Measurements from ENCODE around the gene PZP. TPM values are rescaled to one million over a fixed set of nuclear protein-coding genes. Genes with fewer than 3 reads are reported as not detected.

The PZP gene
- total and polyA plus RNA-seq, 9 of the 15 experiments (the other 6 are each of a cell fraction or from before 2014, with no cell fraction given): 0.01 TPM; not detected in 8

DNA sequence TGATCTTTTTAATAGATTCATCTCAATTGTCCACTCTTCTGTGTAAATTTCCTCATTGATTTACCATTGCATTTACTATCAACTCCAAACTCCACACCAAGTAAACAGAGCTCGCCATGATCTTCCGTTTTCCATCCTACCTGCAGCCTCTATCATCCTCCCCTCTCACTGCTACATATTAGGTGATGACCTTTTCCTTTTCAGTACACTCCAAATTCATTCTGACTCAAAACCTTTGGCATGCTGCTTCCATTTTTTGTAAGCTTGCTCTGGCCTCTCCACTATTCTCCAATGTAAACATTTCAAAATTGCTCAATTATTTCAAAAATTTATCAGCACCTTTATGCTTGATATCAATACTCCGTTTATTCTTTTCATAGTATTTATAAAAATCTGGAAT lies 40.2 kb upstream of the PZP start:
- intact Hi-C loops (cut with micrococcal nuclease) (no loop called here), in situ Hi-C loops (cut with MboI) (no loop called here)
- no peaks in the 10 kb centered on the region for H3K9me3 ChIP-seq (replicated peaks; ENCODE audit: control insufficient read depth, insufficient read depth, low read depth, low read length)
- no peak overlapping the region for H2AFZ ChIP-seq (ENCODE audit: low read depth, low read length)
- no peak overlapping the region for H3K9ac ChIP-seq (ENCODE audit: insufficient read depth in 1 of 2, low read depth in 2 of 2, low read length in 2 of 2)
- H3K79me2 ChIP-seq (ENCODE audit: control insufficient read depth, insufficient read depth, low read length): no peaks in the 10 kb centered on the region
- no peak overlapping the region for H3K27ac ChIP-seq (ENCODE audit: extremely low read depth, low read depth, low read length)
- no peak overlapping the region for H3K4me2 ChIP-seq (ENCODE audit: insufficient read depth, low read length)
- DNase-seq (ENCODE audit: extremely low read depth in 1 of 4, low spot score in 3 of 4): no peak
- no peak for ATAC-seq
- TF ChIP-seq, protein P1, sequence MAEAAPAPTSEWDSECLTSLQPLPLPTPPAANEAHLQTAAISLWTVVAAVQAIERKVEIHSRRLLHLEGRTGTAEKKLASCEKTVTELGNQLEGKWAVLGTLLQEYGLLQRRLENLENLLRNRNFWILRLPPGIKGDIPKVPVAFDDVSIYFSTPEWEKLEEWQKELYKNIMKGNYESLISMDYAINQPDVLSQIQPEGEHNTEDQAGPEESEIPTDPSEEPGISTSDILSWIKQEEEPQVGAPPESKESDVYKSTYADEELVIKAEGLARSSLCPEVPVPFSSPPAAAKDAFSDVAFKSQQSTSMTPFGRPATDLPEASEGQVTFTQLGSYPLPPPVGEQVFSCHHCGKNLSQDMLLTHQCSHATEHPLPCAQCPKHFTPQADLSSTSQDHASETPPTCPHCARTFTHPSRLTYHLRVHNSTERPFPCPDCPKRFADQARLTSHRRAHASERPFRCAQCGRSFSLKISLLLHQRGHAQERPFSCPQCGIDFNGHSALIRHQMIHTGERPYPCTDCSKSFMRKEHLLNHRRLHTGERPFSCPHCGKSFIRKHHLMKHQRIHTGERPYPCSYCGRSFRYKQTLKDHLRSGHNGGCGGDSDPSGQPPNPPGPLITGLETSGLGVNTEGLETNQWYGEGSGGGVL (CRISPR knock-in tag; IDR thresholded peaks at IDR 0.05): no peak
- TF ChIP-seq ZNF124 (CRISPR knock-in tag; IDR thresholded peaks at IDR 0.05) (no peak), ZNF766 (CRISPR knock-in tag; conservative IDR thresholded peaks at IDR 0.05) (no peak), PHTF2 (CRISPR knock-in tag; IDR thresholded peaks at IDR 0.05) (no peak), MYC (IDR thresholded peaks at IDR 0.05; ENCODE audit: low read depth, low read length) (no peak), MYC (CRISPR knock-in tag; IDR thresholded peaks at IDR 0.05; ENCODE audit: borderline replicate concordance, low read depth) (no peak), FOXM1 (IDR thresholded peaks at IDR 0.05; ENCODE audit: low read depth) (no peak), FOXM1 (CRISPR knock-in tag; IDR thresholded peaks at IDR 0.05; ENCODE audit: low read depth) (no peak)
- H3K36me3 ChIP-seq (ENCODE audit: control insufficient read depth, insufficient read depth, low read length): no peaks in the 10 kb centered on the region
- peaks cover 2 to 4% of the 10 kb centered on the region in 2 experiments for H3K27me3 ChIP-seq (ENCODE audit: control insufficient read depth in 2 of 2, insufficient read depth in 2 of 2, low read length in 2 of 2)
- ChIA-PET POLR2A (no interaction called here), CTCF (ENCODE audit: low intra/inter-chr PET ratio) (no interaction called here)
- BruUV-seq (replicated peaks): no TSS peak
- 0% methylated on average over 3 of the region's 3 CpGs for WGBS (ENCODE audit: insufficient coverage, low coverage, missing lambda C conversion rate)
- H3K4me3 ChIP-seq: no peak overlapping the region
- FAIRE-seq: no peak
- no peaks in the 10 kb centered on the region for H4K20me1 ChIP-seq (replicated peaks; ENCODE audit: control insufficient read depth, insufficient read depth, low read length)
- H3K9me1 ChIP-seq (ENCODE audit: control insufficient read depth, insufficient read depth, low read length): no peaks in the 10 kb centered on the region
- no peaks in the 10 kb centered on the region for H3K4me1 ChIP-seq (replicated peaks in 1 of 2; ENCODE audit: control insufficient read depth in 2 of 2, insufficient read depth in 2 of 2, low read length in 2 of 2)
